GM06990 (cell line): Measurements from ENCODE around the gene LSM6.

Experiments used
- DNase-seq: peaks from one replicate; pipeline ENCODE4 v3.0.0-alpha.2; 2011; ENCODE audit not compliant: insufficient read length; ENCODE audit errors: extremely low read depth
- H3K27me3 ChIP-seq: replicated peaks from 2 replicates; pipeline ENCODE4 v1.6.0; 2011; ENCODE audit warnings: low read length; ENCODE audit not compliant: control insufficient read depth, insufficient read depth
- H3K36me3 ChIP-seq: 2 replicates; pipeline ENCODE4 v1.5.1; 2011; ENCODE audit warnings: low read length; ENCODE audit not compliant: control insufficient read depth, insufficient read depth
- H3K4me3 ChIP-seq: replicated peaks from 2 replicates; pipeline ENCODE4 v1.5.1; 2011; ENCODE audit warnings: low read depth, mild to moderate bottlenecking, control low read depth, low read length
- TF ChIP-seq, protein P1 (sequence below): IDR thresholded peaks from 2 replicates; pipeline ENCODE4 v1.5.1; 2011; ENCODE audit warnings: low read length, control low read depth, mild to moderate bottlenecking, inconsistent platforms; ENCODE audit not compliant: insufficient read depth, poor library complexity, severe bottlenecking

Gene LSM6

DNA sequence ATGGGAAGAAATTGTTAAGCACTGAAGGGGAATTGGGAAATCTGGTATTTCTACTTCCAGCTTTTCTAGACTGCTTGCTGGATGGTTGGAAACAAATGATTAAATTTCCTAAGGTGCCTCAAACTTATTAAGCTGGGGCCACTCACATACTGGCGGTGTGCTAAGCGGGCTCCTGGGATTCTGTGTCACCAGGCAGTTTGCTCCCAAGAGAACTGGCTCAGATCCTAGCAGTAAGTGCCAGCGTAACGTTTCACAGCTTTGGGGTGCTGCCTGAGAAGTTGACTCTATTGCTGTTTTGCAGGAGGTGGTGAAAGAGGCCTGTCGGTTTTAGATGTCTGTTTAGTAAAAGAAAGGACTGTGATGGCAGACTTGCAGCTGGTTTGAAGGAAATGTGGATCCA is 31.9 kb downstream of the LSM6 start:
- TF ChIP-seq, protein P1, sequence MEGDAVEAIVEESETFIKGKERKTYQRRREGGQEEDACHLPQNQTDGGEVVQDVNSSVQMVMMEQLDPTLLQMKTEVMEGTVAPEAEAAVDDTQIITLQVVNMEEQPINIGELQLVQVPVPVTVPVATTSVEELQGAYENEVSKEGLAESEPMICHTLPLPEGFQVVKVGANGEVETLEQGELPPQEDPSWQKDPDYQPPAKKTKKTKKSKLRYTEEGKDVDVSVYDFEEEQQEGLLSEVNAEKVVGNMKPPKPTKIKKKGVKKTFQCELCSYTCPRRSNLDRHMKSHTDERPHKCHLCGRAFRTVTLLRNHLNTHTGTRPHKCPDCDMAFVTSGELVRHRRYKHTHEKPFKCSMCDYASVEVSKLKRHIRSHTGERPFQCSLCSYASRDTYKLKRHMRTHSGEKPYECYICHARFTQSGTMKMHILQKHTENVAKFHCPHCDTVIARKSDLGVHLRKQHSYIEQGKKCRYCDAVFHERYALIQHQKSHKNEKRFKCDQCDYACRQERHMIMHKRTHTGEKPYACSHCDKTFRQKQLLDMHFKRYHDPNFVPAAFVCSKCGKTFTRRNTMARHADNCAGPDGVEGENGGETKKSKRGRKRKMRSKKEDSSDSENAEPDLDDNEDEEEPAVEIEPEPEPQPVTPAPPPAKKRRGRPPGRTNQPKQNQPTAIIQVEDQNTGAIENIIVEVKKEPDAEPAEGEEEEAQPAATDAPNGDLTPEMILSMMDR = no peak
- Histone ChIP-seq H3K4me3 (no peak overlapping the region), H3K36me3 (no peaks in the 10 kb centered on the region), H3K27me3 (no peaks in the 10 kb centered on the region)
- DNase-seq = no peak

DNA sequence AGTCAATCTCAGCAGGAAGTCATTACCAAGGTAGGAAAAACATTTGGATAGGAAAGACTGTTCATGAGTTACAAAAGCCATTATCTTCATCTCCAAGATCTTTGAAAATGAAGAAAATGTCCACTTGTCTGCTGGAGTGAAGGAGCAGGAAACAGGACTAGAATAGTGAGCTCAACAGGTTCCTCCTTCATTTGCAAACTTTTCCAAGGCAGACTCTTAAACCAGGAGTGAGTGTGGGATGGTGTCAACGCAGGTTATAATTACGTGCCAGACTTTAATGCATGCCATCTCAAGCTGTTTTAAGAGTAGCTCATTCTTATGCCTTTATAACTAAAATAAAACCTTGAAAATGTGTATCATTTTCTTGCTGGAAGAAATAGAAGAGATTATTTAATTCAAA is 35.4 kb downstream of the LSM6 start:
- H3K27me3 ChIP-seq = no peaks in the 10 kb centered on the region
- no peak overlapping the region for H3K4me3 ChIP-seq
- no peak for DNase-seq
- TF ChIP-seq, protein P1 = no peak
- H3K36me3 ChIP-seq = no peaks in the 10 kb centered on the region

DNA sequence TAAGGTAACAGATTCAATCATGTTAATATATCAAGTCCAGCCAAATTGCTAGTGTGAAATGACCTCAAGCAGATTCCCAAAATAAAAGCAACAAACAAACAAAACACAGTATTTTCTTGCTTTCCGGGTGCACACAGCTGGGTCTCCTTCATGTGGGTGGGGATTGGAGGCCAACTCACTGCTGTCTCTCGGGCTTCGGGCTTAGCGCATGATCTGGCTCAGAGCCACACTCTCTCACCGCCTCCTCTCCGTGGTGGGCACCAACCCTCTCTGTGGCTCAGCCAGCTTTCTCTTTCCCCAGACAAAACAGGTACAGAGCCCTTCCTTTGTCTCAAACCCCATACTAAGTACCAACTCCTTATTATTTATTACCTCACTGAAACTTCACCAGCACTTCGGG is 35.9 kb downstream of the LSM6 start:
- Histone ChIP-seq H3K36me3 (no peaks in the 10 kb centered on the region), H3K27me3 (no peaks in the 10 kb centered on the region), H3K4me3 (no peak overlapping the region)
- no peak for DNase-seq
- TF ChIP-seq, protein P1 = no peak

DNA sequence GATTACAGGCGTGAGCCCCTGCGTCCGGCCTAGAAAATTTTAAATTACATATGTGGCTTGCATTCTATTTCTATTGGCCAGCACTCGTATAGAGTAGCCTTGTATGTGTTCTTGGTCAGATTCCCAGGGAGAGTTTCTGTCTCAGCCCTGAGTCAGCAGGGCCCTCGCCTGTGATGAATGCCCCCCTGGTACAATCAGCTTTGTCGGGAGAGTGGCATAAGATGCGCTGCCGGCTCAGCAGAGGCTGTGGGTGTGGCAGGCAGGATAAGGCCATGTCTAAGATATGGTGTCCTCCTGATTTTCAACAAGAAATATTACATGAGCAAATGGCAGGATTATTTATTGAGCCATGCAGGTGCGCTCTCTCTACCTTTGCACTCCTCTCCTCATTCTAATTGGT is 37.3 kb downstream of the LSM6 start:
- H3K36me3 ChIP-seq = no peaks in the 10 kb centered on the region

DNA sequence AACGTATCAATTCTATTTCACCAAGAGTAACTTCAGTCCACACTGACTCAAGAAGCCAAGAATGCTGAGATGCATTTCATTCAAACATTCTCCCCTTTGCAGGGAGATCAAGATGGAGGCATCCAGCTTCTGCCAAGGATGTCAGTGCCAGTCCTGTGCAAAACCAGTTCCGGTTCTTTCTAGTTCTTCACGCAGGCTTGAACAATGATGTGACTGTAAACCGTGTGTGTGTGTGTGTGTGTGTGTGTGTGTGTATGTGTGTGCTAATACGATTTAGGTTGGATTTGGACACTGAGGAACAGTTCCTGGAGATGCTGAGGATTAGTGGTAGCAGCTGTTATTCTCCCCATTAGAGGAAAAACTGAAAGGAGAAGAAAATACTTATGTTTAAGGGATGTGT is 38.7 kb downstream of the LSM6 start, which contains the start of gene REELD1:
REELD1 (plus strand) TSS at position 301 of the 400 bp plus-strand sequence. CDS start 2,415 bp downstream, outside the sequence.
- no peak for DNase-seq
- H3K4me3 ChIP-seq = no peak within 1 kb of the TSS
- H3K27me3 ChIP-seq = no peaks in the 10 kb centered on the region
- TF ChIP-seq, protein P1 = no peak
- H3K36me3 ChIP-seq = no peaks in the 10 kb centered on the region

More for the DNA sequence above, 37.3 kb downstream of the LSM6 start:
- TF ChIP-seq, protein P1 = no peak
- Histone ChIP-seq H3K27me3 (no peaks in the 10 kb centered on the region), H3K4me3 (no peak overlapping the region)
- no peak for DNase-seq

DNA sequence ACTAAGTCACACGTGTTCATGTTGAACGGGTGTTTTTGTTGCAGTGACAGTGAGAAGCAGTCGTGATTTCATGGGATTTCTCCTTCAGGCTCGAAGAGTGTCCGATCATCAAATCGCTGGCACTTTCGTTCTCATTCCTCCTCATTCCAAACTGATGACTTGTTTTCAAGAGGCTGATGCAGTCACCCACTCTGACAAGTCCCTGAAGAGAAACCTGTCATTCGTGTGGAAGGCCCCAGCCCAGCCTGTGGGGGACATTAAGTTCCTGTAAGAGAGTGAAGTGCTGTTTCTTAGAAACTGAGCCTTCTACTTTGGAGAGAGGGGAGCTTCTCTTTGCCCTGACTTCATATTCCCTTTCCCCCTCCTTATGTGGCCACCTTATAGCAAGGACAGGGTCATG is 46.8 kb downstream of the LSM6 start:
- no peak for DNase-seq
- H3K27me3 ChIP-seq = no peaks in the 10 kb centered on the region
- TF ChIP-seq, protein P1 = no peak
- H3K36me3 ChIP-seq = no peaks in the 10 kb centered on the region
- H3K4me3 ChIP-seq = no peak overlapping the region
